NCI-H1930 (cell line): ENCODE data around the gene CD244.
"Not testable (repeated sequence)": the region's sequence is repeated elsewhere in the genome, so short reads cannot be mapped to it uniquely, and the experiment has no call there.

ENCODE experiments used
- DNase-seq, 2 experiments: peaks; one replicate each; lab custom pipeline; 2025; lab: John Stamatoyannopoulos, UW

Gene CD244

DNA sequence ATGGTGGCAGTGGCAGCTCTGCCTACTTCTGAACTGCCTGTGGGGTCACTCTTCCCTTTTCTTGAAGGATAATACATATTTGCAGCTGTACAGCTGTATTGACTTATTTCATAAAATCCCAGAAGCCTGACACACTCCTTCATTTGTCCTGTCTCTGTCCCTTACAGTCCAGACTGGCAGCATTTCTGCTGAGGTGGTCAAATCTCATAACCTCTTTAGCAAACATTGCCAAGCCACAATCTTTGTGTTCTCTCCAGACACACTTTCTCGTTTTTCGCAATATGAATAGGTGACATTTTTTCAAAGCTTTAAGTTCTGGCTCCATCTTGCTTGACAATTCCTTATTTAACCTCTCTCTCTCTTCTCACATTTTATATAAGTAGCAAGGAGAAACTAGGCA is 51.5 kb downstream of the CD244 start:
- no peak for DNase-seq

DNA sequence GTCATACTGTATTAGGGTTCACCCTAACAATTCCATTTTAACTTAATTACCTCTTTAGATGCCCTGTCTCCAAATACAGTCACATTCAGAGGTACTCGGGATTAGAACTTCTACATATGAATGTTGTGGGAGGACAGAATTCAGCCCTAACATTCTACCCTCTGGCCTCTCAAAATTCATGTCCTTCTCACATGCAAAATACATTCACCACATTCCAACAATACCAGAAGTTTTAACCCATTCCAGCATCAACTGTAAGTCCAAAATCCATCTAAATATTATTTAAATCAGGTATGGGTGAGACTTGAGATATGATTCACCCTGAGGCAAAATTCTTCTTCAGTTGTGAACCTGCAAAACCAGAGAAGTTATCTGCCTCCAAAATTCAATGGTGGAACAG is 52.2 kb downstream of the CD244 start:
- no peak for DNase-seq

DNA sequence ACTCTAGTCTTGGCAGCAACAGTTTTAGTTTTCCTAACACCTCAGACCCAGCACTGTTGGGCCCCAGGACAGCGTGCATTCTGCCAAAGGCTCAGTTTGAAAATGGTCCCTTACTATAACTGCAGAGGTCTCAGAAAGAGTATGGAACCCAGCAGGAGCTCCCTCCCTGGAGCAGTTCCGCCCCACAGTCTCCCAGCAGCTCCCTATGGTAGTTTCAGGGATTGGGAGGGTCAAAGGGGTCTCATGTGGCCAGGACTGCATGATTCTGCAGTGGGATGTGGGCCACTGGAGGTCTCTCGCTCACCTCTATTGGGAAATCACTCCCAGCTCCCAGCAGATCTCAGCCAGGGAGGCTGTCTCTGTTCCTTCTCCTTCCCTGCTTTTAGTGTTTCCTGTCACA is 54.4 kb downstream of the CD244 start:
- DNase-seq: no peak

DNA sequence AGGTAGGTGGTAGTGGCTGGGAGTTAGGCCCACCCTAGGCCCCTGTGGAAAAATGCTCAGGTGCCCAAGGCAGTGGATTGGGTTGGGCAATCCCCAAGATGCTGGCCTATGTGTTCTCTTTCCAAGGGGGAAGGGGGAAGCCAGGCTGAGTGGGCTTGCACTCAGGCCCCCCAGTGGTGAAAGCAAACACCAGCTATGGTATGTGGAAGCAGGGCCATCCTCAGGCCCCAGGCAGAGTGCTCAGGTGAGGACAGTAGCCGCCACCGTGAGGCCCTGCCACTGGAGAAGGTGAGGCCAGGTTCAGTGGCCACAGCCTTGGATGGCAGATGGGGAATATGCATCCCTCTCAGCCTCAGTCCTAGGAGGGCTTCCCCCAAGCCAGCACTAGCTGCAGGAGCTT is 54.9 kb downstream of the CD244 start:
- DNase-seq: no peak

DNA sequence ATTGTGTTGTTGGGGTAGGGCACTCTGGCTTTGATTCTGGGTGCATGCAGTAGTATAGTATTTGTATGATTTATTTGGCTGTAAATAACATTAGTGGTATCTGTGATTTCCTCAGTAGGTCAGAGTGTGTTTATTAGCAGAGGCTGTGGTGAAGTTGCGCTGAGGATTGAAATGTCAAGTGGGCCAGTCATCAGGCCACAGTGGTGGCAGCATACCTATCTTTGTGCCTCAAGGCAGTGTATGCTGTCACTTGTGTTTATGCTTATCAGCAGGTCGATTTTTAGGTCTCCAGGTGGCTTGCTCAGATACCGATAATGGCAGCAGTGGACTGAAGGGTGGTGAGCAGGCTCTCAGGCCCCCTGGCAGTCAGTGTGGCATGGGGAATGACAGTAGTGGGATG is 55.4 kb downstream of the CD244 start:
- DNase-seq: no peak

DNA sequence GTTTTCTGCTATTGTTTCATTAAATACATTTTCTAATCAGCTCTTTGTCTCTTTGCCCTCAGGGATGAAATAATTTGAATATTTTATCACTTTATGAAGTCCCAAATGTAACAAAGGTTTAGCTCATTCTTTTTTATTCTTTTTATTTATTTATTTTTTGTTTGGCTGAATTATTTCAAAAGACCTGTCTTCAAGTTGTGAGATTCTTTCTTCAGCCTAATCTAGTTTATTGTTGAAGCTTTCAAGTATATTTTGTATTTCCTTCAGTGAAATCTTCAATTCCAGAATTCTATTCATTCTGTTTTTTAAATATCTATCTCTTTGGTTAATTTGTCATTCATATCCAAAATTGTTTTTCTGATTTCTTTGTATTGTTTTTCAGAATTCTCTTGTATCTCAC is 55.9 kb downstream of the CD244 start:
- no peak for DNase-seq

DNA sequence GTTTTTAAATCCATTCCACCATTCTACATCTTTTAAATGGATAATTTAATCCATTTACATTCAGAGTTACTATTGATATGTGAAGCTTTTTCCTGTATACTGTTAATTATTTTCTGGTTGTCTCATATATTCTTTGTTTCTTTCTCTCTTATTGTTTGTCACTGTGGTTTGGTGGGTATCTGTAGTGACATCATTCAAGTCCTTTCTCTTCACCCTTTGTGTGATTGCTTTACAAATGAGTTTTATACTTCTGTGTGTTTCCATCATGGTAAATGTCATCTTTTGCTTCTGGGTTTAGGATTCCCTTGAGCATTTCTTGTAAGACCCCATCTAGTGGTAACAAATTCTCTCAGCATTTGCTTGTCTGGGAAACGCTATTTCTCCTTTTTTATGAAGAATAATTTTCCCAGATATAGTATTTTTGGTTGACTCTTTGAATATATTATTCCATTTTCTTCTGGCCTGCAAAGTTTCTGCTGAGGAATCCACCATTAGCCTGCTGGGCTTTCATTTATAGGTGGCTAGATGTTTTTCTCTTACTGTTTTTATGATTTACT is 56.5 kb downstream of the CD244 start:
- DNase-seq: no peak

DNA sequence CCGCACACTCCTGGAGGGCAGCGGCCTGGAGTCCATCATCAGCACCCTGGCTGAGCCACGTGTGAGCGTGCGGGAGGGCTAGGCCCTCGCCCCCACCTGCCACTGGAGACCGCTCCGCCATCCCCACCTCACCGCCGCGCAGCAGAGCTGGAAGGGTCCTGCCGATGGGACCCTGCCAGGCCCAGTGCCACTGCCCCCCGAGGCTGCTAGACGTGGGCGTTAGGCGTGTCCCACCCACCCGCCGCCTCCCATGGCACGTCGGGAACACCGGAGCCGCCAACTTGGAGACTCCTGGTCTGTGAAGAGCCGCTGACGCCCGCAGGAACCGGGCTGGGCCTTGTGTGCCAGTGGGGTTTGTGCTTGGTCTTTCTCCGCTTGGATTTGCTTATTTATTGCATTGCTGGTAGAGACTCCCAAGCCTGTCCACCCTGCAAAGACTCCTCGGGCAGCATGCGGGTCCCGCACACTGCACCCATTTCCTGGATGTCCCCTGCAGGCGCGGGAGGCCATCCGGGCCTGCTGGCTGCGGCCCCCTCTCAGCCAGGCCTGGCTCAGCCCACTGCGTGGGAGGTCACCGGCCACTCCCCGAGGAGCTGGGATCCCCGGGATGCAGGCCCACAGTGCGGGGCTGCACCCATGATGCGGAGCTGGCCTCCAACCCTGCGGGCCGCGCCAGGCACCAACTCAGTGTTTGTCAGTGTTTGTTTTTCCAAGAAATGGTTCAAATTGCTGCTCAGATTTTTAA is 60.7 kb downstream of the CD244 start:
- DNase-seq: no peak

DNA sequence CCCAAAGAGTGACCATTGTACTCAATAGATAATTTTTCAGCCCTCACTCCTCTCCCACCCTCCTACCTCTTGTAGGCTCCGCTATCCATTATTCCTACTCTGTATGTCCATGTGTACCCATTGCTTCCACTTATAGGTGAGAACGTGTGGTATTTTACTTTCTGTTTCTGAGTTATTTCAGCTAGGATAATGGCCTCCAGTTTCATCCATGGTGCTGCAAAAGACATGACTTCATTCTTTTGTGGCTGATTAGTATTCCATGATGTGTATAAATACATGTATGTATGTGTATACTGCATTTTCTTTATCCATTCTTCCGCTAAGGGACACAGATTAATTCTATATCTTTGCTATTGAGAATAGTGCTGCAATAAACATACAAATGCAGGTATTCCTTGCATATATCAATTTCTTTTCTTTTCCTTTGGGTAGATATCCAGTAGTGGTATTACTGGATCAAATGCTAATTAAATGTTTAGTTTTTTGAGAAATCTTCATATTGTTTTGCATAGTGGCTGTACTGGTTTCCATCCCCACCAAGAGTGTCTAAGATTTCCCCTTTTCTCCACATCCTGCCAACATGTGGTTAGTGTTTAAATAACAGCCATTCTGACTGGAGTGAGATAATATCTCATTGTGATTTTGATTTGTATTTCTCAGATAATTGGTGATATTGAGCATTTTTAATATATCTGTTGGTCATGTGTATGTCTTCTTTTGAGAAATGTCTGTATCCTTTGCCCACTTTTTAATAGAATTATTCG is 61.9 kb downstream of the CD244 start:
- DNase-seq: no peak

DNA sequence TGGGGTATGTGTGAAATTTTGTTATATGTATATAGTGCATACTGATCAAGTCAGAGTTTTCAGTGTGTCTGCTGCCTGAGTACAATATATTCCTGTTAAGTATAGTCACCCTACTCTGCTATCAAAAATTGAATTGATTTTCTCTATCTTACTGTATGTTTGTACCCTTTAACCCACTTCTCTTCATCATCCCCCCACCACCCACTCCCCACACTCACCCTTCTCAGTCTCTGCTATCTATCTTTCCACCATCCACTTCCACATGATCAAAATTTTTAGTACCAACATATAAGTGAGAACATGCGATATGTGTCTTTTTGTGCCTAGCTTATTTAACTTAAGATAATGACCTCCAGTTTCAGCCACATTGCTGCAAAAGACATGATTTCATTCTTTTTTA is 62.5 kb downstream of the CD244 start:
- no peak for DNase-seq

DNA sequence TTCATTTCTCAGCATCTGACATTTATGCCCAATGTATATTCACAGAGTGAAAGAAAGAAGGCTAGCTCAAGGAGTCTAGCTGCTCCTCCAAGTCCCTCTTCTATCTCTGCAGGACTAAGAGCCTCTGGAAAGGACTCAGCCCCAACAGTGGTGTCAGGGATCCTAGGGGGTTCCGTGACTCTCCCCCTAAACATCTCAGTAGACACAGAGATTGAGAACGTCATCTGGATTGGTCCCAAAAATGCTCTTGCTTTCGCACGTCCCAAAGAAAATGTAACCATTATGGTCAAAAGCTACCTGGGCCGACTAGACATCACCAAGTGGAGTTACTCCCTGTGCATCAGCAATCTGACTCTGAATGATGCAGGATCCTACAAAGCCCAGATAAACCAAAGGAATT is 63.0 kb downstream of the CD244 start:
- DNase-seq: no peak

DNA sequence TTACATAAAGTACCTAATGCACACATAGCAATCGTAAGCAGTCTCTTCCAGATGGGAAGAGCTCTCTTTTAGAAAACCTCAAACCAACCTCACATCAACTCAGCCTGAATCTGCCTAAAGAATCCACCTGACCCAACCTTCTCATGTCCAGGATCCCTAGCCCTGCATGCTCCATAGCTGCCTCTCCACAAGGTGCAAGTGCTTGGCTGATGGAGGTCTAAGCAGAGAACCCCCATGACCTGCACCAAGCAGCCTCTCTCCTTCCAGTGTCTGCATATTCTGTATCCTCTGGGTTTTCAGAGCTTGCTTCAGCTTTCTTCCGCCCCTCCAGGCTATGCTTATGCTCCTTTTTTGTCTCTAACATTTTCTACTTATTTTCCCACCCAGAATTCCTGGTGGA is 64.2 kb downstream of the CD244 start:
- DNase-seq: no peak

DNA sequence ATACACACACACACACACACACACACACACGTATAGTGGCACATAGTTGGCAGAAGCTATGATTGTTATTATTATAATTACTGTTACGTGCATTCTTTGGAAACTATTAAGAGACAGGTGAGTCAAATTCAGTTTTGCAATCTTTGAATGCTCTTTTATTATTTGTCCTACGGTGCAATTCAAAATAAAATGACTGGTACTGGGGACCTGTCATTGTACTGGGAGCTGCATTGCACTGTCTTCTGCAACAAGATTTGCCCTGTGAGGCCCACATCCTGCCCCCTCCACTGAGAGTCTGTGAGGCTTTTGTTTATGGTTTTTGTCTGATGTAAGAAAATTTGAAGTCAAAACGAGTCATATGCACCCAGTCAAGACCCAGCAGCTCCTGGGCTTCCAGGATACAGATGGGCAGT is 64.8 kb downstream of the CD244 start:
- DNase-seq: no peak

DNA sequence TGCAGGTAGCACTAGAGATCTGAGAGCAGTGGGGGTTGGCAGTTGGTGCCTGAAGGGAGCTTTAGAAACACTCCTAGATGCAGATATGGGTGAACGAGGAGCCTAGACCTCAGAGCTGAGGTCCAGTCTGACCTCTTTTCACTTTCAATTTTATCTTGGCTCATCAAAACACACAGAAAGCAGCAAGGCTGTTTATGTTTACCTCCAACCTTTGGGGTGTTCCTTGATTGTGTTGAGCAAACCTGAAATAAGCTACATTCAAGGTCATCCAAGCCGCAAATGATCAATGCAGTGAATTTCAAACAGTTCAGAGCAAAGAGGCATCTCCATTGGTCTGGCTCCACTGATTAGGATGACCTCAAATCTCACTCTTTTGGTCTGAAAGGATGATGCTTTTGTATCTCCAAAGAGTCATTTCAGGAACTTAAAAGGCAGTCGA is 65.4 kb downstream of the CD244 start:
- DNase-seq: no peak

DNA sequence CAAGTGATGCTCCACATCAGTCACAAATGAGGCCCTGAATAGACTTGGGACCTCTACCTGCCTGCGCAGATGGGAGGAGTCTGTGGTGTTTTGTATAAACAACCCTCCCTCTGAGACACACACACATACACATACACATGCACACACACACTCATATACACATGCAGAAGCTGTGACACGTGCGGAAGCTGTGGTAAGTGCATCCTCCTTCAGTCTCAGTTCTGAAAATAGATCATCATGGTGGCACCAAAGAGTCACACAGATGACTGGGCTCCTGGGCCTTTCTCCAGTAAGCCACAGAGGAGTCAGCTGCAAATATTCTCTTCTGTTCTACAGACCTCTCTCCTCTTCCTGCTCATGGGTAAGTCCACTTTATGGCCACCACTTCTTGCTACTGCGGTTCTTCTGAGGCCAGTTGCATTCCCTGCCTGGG is 66.7 kb downstream of the CD244 start, which contains the start of gene LY9:
Gene LY9, plus strand, starts transcription at position 224 of the 433 bp plus-strand sequence. Its CDS starts 14 bp downstream, at position 238.
- no peak for DNase-seq

DNA sequence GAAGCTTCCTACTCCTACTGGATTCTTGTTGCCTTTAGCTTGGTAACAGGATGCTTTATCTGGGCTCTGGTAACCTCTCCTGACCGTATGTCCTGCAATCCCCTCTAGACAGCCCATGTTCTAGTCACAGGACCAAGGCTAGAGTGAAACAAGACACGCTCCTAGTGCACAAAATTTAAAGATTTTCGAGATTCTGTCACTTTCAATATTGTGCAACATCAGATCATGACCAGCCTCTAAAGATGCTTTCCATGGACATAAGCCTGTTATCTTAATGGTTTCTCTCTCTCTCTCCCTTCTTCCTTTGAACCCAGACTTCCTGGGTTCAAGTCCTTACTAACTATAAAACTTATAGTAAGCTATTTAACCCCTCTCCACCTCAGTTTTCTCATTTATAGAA is 68.3 kb downstream of the CD244 start:
- DNase-seq: no peak

DNA sequence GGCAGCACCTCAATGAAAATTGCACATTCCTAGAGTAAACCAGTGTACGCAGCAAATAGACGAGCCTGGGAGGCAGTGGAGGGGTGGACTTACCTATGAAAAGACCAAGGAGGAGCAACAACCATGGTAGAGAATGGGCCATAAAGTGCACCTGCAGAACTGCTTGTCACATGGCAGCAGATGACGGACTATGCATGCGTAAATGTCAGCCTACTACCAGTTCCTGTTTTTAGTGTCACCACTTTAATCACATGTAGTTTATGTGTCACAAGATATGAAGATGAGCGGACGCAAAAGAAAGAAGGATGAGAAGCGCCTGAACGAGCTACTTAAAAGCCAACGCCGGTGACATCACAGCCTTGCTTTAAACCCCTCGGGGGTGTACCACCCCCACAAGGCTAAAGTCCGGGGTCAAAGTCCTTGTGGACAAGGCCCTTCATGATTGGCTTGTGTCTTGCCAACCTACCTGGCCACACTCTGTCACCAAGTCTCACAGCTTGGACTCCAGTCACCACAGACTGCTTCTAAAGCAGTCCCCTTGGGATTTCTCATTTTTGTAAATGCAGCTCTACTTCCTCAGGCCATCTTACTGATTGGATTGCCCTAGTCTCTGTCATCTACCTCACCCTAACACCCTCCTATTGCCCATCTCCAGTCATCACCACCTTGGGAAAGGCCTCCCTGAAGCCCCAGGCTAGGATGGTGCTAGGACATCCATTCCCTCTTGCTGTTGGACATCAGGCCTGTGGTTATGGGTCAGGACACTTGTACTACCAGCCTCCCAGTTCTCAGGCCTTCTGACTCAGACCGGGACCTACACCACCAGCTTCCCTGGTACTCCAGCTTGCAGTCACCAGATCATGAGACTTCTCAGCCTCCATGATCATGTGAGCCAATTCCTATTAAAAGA is 72.7 kb downstream of the CD244 start:
- DNase-seq: no peak

DNA sequence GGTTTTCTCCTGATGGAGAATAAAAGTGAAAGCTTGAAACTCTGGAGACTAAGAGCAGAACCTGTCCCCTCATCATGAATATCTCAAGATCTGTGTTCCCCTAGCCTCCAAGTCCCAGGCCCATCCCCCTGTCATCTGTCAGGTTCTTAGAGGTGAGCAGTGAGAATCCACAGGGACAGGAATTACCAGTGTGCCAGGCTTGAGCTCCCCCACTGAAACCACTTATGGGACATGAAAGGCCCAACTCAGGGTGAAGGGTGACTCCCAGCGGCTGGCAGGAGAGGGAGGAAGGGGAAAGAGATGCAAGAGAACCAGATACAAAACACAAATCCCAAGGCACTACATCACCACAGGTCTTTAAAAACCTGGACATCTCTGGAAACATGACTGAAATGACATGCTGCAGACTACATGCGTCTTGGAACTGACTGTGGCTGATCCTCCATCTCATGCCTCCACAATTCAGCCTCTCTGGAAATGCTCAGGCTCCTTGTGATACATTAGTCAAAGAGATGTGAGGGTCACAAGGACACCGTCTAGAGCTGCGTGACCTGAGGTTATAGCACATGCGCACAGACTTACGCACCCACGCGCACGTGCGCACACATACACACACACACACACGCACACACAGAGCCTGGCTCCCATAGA is 73.5 kb downstream of the CD244 start:
- no peak for DNase-seq

DNA sequence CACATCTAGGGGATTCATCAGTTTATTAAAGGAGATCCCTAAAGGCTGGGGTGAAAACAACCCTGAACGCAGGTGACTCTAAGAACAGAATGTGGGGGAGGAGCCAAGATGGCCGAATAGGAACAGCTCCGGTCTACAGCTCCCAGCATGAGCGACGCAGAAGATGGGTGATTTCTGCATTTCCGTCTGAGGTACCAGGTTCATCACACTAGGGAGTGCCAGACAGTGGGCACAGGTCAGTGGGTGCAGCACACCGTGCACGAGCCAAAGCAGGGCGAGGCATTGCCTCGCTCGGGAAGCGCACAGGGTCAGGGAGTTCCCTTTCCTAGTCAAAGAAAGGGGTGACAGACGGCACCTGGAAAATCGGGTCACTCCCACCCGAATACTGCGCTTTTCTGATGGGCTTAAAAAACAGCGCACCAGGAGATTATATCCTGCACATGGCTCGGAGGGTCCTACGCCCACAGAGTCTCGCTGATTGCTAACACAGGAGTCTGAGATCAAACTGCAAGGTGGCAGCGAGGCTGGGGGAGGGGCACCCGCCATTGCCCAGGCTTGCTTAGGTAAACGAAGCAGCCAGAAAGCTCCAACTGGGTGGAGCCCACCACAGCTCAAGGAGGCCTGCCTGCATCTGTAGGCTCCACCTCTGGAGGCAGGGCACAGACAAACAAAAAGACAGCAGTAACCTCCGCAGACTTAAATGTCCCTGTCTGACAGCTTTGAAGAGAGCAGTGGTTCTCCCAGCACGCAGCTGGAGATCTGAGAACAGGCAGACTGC is 79.5 kb downstream of the CD244 start:
- not testable (repeated sequence) for DNase-seq

DNA sequence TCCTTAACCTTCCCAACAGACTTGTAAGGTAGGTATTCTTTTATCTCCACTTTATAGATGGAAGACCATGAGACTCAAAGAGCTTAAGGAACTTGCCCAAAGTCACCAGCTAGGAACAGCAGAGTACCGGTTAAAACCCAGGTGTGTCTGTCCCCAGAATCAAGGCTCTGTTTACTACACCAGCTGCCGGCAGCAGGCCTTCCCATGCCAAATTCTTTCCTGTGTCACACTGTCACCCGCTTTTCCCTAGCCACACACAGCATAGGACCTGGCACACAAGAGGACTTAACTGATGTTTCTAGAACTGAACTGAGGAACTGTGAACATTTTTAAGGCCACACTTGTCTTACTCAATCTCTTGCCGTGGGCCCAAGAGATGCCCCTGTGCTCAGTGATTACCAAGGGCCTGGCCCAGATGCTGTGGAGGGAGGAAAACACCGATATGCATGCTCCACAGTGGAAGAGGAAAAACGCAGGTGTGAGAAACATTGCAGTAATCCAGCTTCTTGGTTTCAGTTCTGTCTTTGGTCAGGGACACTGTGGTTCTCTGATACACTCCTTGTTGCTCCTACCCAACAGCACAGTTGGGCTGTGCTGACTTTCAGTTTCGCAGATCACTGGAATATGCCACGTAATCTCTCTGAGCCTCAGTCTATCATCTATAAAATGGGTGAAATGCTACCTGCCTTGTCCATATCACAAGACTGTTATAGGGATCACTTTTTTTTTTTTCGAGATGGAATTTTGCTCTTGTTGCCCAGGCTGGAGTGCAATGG is 80.6 kb downstream of the CD244 start:
- DNase-seq: no peak
